Stimulated activated CD8-positive, alpha-beta memory T cell treated with anti-CD3 and anti-CD28 coated beads, Interleukin-2, amount 100 ng/mL, for 48 hours (primary cell): ENCODE measurements around the gene AGAP1.

Experiments used
- DNase-seq, 2 donors: peaks; one replicate each; pipeline ENCODE4 v3.0.0-alpha.2; 2020; ENCODE audit warnings: low read depth in 2 of 2

Gene AGAP1

DNA sequence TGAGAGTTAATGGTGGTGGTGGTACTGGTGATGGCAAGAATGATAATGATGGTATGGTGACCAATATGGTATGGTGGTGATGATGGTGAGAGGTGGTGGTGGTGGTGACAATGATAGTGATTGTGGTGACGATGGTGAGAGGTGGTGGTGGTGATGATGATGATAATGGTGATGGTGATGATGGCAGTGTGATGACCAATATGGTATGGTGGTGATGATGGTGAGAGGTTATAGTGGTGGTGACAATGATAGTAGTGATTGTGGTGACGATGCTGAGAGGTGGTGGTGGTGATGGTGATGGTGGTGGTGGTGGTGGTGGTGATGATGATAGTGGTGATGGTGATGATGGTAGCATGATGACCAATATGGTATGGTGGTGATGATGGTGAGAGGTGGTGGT, 505.2 kb downstream of the AGAP1 start:
- no peak for DNase-seq

DNA sequence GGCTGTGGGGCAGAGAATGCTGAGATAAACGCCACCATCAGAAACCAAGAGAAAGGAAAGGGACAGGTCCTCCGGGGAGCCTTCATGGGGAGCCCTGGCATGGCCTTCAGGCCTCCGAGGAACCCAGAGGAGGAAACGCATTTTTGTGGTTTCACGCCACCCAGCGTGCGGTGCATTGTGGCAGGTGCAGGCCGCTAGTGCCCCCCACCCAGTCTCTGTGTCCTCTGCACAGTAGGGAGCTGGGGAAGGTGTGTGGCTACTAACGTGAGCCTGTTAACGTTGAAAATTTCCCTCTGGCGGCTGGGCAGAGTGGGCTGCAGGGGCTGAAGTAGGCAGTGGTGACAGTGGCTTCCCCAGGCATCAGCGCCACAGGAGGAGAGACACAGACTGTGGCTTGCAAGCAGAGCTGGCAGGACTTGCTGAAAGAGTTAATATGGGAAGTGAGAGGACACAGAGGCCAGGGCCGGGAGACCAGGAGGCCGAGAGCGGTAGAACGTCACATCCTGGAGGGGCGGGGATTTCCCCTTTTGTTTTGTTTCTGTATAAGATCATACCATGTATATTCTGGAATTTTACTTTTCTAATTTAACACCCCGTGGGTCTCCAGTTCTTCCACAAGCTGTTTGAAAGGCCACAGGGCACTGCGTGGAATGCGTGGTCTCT, 507.5 kb downstream of the AGAP1 start:
- no peak for DNase-seq

DNA sequence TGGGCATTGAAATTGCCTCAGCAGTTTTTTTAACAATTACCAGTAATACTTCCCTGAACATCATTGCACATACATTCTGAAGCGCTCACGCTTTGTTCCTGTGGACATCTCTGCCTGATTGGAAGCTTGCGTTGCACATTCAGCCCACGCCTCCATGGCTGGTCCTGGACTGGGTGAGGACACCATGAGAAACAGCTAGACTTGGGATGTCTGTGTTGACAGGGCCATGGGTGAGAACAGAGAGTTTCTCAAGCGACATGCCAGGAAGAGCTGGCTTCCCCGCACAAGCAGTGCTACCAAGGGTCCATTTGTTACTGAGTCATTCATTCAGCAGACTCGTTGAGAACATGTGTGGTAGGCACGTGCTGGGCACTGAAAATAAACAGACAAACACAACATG, 508.0 kb downstream of the AGAP1 start:
- DNase-seq = no peak

GRCh38 chr2:236008006-236008405, 514.2 kb downstream of the AGAP1 start:
- no peak for DNase-seq

DNA sequence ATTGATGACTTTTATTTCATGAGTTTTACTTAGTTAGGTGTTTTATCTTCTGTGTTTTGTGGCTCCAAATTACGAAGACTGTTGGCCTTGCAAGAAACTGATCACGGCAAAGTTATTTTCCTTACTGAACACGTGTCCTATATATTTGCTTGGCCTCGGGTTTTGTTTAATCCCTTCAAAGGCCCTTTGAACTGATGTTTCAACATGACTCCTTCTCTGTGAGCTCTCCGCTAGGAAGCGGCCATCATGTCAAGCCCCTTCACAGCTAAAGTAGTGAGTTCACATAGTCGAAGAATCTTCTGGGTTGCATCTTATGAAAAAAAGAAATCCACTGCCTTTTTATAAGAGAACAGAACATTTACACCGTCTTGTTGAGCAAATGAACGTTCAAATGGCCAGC, 515.0 kb downstream of the AGAP1 start:
- DNase-seq = no peak

DNA sequence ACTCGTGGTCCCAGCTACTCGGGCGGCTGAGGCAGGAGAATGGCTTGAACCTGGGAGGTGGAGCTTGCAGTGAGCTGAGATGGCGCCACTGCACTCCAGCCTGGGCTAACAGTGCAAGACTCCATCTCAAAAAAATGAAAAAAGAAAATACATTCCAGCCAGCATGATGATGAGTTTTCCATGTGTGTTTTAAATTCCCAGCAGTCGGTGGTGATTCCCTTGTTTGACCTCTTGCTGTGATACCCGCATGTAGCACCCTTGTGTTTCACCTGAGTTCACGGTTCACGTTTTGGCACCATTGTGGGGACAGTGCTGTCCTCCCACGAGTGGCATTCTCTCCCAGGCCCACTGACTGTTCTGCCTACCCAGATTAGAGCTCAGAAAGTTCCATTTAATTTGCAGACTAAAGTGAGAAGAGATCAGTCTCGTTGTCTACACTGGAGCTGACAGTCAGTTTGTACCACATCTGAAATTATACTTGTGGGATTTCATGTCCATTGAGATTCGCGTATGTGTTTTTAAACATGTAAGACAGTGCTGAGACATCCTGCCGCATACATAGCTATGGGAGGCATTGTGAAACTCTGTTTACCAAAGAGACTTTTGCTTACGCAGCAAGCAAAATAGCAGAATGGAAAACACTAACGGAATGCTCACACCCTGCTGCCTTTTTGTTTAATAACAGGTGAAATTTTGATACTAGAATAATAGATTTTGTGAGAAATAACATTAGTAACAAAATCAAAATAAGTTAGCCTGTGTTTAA, 517.3 kb downstream of the AGAP1 start:
- DNase-seq = no peak

- no peak for DNase-seq
These were observed 518.3 kb downstream of the AGAP1 start for GRCh38 chr2:236012155-236012554.

DNA sequence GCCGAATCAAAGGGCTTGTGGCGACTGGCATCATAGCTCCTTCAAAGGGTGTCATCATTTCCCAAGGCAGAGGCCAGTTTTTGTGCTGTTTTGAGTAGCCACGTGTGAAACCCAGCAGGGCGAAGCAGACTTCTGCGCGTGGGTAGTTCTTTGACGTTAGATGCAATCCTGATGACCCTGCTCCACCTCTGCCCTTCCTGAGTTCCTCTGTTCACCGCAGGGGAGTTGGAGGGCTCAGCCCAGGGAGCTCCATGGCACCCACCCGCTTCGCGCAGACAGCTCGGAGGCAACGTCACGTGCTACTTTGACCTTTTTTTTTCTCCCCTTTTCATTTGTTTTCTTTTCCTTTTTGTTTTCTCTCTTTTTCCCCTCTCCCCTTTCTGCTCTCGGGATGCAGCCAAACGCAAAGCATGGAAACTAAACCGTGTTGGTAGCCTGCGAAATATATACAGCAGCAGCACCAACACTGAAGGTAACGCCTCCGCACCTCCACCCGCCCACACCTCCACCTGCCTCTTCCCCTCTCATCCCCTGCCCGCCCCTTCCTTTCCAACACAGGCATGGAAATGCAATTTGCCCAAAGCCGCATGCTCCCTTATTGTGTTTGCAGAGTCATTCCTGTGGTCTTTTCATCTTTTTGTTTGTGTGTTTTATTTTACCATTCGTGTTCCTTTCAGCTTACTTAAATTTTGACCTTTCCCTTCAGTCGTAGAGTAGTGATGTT, 520.7 kb downstream of the AGAP1 start:
- no peak for DNase-seq

GRCh38 chr2:236015171-236015570, 521.3 kb downstream of the AGAP1 start:
- no peak for DNase-seq

DNA sequence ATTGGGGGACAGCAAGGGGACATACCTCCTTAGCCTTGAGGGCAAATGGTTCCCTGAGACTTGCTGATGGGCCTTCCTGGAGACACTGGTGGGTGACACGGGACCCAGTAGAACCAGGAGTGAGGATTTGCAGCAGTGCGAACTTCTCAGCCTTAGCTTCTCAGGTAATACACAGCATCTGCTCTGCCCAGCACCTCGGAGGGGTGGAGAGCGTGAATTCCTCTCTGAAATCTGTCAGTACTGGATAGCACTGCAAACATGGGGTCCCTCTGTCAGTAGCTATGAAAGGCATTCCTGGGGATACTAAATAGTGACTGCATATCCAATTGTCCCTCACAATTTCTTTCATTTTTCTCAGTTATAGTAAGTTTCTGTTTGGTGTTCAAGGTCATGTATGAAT, 522.7 kb downstream of the AGAP1 start:
- DNase-seq = no peak

DNA sequence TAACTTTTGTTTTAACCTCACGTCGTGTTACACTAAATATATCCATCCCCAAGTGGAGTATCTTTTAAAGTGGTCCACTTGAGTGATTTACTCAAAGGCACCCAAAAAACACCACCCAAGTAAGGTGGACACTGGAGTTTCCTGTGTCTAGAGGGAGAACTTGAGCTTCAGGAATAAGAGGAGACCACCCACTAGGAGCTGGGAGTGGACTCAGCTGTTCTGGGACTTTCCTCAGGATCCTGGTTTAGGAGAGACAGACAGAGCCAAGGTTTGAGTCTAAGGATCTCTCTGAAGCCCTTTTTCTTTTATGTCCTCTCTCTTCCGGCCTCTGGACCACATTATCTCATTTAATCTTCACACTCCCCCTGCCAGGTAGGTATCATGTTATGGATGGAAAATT, 523.6 kb downstream of the AGAP1 start:
- no peak for DNase-seq

GRCh38 chr2:236019434-236019833, 525.6 kb downstream of the AGAP1 start:
- no peak for DNase-seq

- no peak for DNase-seq
These were observed 527.7 kb downstream of the AGAP1 start for GRCh38 chr2:236021499-236022057.

DNA sequence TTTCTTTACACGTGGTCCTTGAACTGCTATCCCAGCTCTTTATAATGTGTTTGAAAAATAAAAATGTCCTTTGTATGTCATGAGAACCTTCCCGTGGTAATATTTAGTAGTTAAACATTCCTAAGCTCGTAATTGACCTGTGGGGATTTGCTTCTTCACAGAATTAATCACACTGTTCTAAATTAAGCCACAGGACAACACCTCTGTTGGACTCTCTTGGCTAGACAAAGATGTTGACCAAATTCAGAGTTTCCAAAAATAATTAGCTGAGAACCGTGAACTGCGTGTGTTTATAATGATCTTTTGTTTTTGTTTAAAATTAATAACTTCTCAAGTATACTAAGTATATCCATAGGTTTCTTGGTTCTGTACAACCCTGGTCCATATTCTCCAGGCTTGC, 528.3 kb downstream of the AGAP1 start:
- no peak for DNase-seq

DNA sequence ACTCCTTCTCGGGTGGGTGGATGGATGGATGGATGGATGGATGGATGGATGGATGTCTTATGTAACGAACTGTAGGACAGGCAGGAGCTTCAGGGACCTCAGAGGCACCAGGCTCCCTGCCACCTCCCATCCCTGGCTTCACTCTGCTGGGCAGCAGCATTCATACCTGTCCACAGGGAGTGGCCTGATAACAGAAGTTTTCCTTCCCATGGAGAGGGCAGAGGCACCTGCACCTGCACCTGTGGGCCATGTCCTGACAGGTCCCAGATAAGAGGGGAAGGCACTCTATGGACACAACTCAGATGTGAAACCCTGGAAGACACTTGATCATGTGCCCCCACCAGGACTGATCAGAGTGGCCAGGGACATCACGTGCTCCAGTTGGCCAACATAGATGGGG, 532.0 kb downstream of the AGAP1 start:
- DNase-seq = no peak

DNA sequence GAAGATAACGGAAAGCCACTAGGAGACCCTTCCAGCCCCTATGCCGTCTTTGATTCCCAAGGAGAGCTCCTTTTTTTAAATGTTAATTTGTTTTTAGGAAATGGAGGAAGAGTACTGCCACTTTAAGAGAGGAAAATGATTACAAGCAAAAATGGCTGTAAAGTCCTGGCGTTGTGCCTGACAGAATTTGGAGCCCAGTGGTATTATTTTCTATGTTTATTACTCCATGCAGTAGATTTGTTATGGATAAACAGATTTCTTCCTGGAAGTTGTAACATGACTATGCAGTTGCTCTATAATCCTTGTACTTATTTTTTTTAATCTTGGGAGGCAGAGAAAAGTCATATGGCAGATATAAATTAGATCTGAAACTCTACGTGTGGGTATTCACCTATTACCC, 533.0 kb downstream of the AGAP1 start:
- DNase-seq = no peak

- DNase-seq = no peak
These were observed 534.2 kb downstream of the AGAP1 start for GRCh38 chr2:236028066-236028465.

- DNase-seq = no peak
These were observed 539.6 kb downstream of the AGAP1 start for GRCh38 chr2:236033462-236033861.

- DNase-seq = no peak
These were observed 541.1 kb downstream of the AGAP1 start for GRCh38 chr2:236034974-236035373.

GRCh38 chr2:236036045-236036444, 542.2 kb downstream of the AGAP1 start:
- no peak for DNase-seq

GRCh38 chr2:236038096-236038495, 544.3 kb downstream of the AGAP1 start:
- DNase-seq = no peak

DNA sequence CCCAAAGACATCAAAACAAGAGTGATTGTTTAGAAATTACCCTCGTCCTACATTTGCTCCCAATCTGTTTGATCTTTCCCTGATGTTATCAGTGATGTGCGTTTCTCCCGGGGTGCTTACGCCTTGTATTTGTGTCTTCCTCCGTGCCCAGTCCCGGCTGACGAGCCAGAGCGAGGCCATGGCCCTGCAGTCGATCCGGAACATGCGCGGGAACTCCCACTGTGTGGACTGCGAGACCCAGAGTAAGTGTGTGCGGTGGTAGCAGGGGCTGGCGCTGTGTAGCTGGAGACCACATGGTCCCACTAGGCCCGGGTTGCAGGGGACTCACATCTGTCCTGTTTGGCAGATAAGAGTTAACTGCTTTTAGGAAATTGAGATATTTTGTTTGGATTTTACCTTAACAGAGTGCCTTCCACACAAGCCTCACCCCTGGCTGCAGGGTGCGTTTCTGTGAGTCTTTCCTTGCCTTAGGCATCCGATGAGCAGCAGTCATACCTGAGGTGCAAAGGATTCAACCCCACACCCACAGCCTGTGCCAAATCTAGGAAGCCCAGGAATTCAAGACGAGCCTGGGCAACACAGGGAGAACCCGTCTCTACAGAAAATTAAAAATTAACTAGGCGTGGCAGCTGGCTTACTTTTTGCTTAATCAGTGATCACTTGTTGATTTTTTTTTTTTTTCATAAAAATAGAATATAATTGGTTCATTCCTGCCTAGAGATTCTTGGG, 546.9 kb downstream of the AGAP1 start:
- no peak for DNase-seq
